ENCODE measurements around the gene TMEM225B.
A peak's percentile ranks its signal among the peaks of the same experiment; 100 is the strongest.

Gene TMEM225B

DNA sequence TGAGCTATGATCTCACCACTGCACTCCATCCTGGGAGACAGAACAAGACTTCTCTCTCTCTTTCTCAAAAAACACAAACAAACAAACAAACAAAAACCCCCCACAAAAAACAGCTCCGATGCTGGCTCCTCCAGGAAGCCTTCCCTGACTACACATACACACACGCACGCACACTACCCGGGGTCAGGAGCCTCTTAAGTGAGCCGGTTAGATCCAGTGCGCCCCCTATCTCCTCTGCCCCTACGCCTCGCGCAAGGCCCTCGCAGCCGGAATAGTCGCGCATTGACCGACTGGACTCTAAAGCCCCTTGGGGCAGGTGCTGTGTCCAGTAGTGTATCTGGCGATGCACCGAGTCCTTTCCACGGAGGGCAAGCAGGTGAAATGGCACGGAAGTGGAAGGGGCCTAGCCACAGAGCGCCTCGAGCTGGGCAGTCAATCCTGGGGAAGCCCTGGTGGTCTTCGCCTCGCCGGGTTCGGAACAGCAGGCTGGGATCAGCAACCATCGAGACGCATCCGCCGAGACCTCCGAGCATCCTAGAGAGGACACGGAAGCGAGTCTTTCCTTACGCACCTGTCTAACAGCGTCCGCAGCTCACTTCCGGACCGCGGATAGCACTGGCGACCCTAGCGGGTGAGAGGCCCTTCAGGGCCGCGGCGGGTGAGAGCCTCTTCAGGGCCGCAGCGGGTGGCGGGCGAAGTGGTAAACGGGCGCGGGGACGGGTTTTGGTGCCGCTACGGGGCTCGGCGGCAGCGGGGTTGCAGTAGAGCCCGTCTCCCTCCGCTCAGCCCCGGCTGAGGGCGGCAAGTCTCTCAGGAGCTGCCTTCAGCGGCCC, 18.5 kb downstream of the TMEM225B start, which contains the start of gene ZSCAN25:
ZSCAN25 (plus strand) TSS at position 588 of the 833 bp plus-strand sequence. CDS start 2,661 bp downstream, outside the sequence.
- H3K27ac ChIP-seq (ENCODE audit: extremely low read depth, low read depth, low read length), result peak within 1 kb of the TSS; percentile 71
- peaks cover 20 to 36% of the 10 kb centered on the region in 2 experiments for H3K36me3 ChIP-seq (ENCODE audit: control insufficient read depth in 2 of 2, insufficient read depth in 1 of 2, low read length in 2 of 2)
- ChIA-PET POLR2A (interaction anchor here (0.6 to 2.1 kb wide), 16 partner anchors 10 to 954 kb away, joined by 3 to 17 read pairs (median 4); partner anchors contain the start of genes AP4M1, CPSF4, FAM200A and MCM7), CTCF (interaction anchor here (0.6 to 2.1 kb wide), 11 partner anchors 10 to 440 kb away, joined by 3 to 9 read pairs (median 3); partner anchors contain the start of gene FAM200A)
- peak within 1 kb of the TSS; percentile 93 for H3K4me3 ChIP-seq (ENCODE audit: low read depth, low read length)
- no peaks in the 10 kb centered on the region for H3K9me3 ChIP-seq (ENCODE audit: control insufficient read depth, insufficient read depth, low read depth, low read length)
- H3K4me1 ChIP-seq (ENCODE audit: control insufficient read depth, insufficient read depth, low read length), result no peaks in the 10 kb centered on the region
- TF ChIP-seq SP7 (tag by site-specific recombination; IDR thresholded peaks at IDR 0.05) (peak; percentile 91), SP2 (tag by site-specific recombination; IDR thresholded peaks at IDR 0.05) (peak; percentile 80), WT1 (tag by site-specific recombination; IDR thresholded peaks at IDR 0.05) (no peak; the same call in none of the 2 replicates), ZFP69B (tag by site-specific recombination; IDR thresholded peaks at IDR 0.05) (peak; percentile 70), SCRT1 (tag by site-specific recombination; IDR thresholded peaks at IDR 0.05; ENCODE audit: borderline replicate concordance) (peak; percentile 68), ZNF473 (tag by site-specific recombination; IDR thresholded peaks at IDR 0.05) (no peak), ZNF335 (tag by site-specific recombination; conservative IDR thresholded peaks at IDR 0.05) (peak; percentile 94), ZNF341 (tag by site-specific recombination; IDR thresholded peaks at IDR 0.05; ENCODE audit: low read depth) (peak; percentile 93), ZNF394 (tag by site-specific recombination; IDR thresholded peaks at IDR 0.05; ENCODE audit: borderline replicate concordance) (peak; percentile 68; the same call in 1 of the 2 replicates), ZNF112 (tag by site-specific recombination; IDR thresholded peaks at IDR 0.05) (no peak), KLF16 (tag by site-specific recombination; IDR thresholded peaks at IDR 0.05) (peak; percentile 62), GFI1B (tag by site-specific recombination; IDR thresholded peaks at IDR 0.05) (0 out of 2 replicates have a peak, but pooled peaks have one; percentile 38), ZNF202 (tag by site-specific recombination; IDR thresholded peaks at IDR 0.05; ENCODE audit: borderline replicate concordance) (no peak), ZNF24 (tag by site-specific recombination; IDR thresholded peaks at IDR 0.05) (peak; percentile 65)
- TF ChIP-seq, protein P1, sequence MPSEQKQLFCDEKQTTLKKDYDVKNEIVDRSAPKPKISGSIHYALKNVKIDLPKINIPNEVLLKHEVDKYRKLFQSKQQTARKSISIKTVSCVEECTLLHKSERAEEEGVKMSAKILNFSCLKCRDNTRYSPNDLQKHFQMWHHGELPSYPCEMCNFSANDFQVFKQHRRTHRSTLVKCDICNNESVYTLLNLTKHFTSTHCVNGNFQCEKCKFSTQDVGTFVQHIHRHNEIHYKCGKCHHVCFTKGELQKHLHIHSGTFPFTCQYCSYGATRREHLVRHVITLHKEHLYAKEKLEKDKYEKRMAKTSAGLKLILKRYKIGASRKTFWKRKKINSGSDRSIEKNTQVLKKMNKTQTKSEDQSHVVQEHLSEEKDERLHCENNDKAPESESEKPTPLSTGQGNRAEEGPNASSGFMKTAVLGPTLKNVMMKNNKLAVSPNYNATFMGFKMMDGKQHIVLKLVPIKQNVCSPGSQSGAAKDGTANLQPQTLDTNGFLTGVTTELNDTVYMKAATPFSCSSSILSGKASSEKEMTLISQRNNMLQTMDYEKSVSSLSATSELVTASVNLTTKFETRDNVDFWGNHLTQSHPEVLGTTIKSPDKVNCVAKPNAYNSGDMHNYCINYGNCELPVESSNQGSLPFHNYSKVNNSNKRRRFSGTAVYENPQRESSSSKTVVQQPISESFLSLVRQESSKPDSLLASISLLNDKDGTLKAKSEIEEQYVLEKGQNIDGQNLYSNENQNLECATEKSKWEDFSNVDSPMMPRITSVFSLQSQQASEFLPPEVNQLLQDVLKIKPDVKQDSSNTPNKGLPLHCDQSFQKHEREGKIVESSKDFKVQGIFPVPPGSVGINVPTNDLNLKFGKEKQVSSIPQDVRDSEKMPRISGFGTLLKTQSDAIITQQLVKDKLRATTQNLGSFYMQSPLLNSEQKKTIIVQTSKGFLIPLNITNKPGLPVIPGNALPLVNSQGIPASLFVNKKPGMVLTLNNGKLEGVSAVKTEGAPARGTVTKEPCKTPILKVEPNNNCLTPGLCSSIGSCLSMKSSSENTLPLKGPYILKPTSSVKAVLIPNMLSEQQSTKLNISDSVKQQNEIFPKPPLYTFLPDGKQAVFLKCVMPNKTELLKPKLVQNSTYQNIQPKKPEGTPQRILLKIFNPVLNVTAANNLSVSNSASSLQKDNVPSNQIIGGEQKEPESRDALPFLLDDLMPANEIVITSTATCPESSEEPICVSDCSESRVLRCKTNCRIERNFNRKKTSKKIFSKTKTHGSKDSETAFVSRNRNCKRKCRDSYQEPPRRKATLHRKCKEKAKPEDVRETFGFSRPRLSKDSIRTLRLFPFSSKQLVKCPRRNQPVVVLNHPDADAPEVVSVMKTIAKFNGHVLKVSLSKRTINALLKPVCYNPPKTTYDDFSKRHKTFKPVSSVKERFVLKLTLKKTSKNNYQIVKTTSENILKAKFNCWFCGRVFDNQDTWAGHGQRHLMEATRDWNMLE (tag by site-specific recombination; conservative IDR thresholded peaks at IDR 0.05; ENCODE audit: low read depth), result peak; percentile 98
- TF ChIP-seq, protein P2, sequence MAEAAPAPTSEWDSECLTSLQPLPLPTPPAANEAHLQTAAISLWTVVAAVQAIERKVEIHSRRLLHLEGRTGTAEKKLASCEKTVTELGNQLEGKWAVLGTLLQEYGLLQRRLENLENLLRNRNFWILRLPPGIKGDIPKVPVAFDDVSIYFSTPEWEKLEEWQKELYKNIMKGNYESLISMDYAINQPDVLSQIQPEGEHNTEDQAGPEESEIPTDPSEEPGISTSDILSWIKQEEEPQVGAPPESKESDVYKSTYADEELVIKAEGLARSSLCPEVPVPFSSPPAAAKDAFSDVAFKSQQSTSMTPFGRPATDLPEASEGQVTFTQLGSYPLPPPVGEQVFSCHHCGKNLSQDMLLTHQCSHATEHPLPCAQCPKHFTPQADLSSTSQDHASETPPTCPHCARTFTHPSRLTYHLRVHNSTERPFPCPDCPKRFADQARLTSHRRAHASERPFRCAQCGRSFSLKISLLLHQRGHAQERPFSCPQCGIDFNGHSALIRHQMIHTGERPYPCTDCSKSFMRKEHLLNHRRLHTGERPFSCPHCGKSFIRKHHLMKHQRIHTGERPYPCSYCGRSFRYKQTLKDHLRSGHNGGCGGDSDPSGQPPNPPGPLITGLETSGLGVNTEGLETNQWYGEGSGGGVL (tag by site-specific recombination; IDR thresholded peaks at IDR 0.05), result 0 out of 2 replicates have a peak, but pooled peaks have one; percentile 19
- TF ChIP-seq, protein P3, sequence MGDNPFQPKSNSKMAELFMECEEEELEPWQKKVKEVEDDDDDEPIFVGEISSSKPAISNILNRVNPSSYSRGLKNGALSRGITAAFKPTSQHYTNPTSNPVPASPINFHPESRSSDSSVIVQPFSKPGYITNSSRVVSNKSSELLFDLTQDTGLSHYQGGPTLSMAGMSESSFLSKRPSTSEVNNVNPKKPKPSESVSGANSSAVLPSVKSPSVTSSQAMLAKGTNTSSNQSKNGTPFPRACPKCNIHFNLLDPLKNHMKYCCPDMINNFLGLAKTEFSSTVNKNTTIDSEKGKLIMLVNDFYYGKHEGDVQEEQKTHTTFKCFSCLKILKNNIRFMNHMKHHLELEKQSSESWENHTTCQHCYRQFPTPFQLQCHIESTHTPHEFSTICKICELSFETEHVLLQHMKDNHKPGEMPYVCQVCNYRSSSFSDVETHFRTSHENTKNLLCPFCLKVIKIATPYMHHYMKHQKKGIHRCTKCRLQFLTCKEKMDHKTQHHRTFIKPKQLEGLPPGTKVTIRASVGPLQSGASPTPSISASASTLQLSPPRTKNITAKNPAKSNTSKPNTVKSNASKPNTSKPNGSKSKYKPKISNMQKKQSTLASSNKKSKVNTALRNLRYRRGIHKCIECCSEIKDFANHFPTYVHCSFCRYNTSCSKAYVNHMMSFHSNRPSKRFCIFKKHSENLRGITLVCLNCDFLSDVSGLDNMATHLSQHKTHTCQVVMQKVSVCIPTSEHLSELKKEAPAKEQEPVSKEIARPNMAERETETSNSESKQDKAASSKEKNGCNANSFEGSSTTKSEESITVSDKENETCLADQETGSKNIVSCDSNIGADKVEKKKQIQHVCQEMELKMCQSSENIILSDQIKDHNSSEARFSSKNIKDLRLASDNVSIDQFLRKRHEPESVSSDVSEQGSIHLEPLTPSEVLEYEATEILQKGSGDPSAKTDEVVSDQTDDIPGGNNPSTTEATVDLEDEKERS (tag by site-specific recombination; IDR thresholded peaks at IDR 0.05), result peak; percentile 93
- TF ChIP-seq, protein P4, sequence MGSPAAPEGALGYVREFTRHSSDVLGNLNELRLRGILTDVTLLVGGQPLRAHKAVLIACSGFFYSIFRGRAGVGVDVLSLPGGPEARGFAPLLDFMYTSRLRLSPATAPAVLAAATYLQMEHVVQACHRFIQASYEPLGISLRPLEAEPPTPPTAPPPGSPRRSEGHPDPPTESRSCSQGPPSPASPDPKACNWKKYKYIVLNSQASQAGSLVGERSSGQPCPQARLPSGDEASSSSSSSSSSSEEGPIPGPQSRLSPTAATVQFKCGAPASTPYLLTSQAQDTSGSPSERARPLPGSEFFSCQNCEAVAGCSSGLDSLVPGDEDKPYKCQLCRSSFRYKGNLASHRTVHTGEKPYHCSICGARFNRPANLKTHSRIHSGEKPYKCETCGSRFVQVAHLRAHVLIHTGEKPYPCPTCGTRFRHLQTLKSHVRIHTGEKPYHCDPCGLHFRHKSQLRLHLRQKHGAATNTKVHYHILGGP (tag by site-specific recombination; IDR thresholded peaks at IDR 0.05), result no peak
- TF ChIP-seq, protein P5, sequence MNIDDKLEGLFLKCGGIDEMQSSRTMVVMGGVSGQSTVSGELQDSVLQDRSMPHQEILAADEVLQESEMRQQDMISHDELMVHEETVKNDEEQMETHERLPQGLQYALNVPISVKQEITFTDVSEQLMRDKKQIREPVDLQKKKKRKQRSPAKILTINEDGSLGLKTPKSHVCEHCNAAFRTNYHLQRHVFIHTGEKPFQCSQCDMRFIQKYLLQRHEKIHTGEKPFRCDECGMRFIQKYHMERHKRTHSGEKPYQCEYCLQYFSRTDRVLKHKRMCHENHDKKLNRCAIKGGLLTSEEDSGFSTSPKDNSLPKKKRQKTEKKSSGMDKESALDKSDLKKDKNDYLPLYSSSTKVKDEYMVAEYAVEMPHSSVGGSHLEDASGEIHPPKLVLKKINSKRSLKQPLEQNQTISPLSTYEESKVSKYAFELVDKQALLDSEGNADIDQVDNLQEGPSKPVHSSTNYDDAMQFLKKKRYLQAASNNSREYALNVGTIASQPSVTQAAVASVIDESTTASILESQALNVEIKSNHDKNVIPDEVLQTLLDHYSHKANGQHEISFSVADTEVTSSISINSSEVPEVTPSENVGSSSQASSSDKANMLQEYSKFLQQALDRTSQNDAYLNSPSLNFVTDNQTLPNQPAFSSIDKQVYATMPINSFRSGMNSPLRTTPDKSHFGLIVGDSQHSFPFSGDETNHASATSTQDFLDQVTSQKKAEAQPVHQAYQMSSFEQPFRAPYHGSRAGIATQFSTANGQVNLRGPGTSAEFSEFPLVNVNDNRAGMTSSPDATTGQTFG (tag by site-specific recombination; IDR thresholded peaks at IDR 0.05; ENCODE audit: borderline replicate concordance), result 0 out of 2 replicates have a peak, but pooled peaks have one; percentile 45
- TF ChIP-seq, protein P6, sequence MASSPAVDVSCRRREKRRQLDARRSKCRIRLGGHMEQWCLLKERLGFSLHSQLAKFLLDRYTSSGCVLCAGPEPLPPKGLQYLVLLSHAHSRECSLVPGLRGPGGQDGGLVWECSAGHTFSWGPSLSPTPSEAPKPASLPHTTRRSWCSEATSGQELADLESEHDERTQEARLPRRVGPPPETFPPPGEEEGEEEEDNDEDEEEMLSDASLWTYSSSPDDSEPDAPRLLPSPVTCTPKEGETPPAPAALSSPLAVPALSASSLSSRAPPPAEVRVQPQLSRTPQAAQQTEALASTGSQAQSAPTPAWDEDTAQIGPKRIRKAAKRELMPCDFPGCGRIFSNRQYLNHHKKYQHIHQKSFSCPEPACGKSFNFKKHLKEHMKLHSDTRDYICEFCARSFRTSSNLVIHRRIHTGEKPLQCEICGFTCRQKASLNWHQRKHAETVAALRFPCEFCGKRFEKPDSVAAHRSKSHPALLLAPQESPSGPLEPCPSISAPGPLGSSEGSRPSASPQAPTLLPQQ (tag by site-specific recombination; IDR thresholded peaks at IDR 0.05), result peak; percentile 77

All from HEK293 (cell line).